Measurements from ENCODE around the gene BICRAL.

- no peak for TF ChIP-seq EZH2 (IDR thresholded peaks at IDR 0.05; ENCODE audit: insufficient read depth, poor library complexity, severe bottlenecking)
- no peak for TF ChIP-seq EZH2phosphoT487 (IDR thresholded peaks at IDR 0.05; ENCODE audit: insufficient read depth, low read depth)
These were observed 3.7 kb upstream of the BICRAL start for GRCh38 chr6:42778122-42778521.
